ENCODE data around the gene PIK3C2G. TPM values are rescaled to one million over a fixed set of nuclear protein-coding genes. Genes with fewer than 3 reads are reported as not detected.
"Not testable (repeated sequence)": the region's sequence is repeated elsewhere in the genome, so short reads cannot be mapped to it uniquely, and the experiment has no call there.

Gene PIK3C2G
- total RNA-seq: not detected
- polyA plus RNA-seq: not detected
- 0 to 0.08 (median 0) reads per million in 6 experiments for total RNA-seq

GRCh38 chr12:18261273-18261672, at the start of gene PIK3C2G:
Gene PIK3C2G, plus strand, starts transcription at chr12:18261518. Its CDS starts 20,564 bp downstream, at chr12:18282082.
- Mint-ChIP-seq H3K27me3 (no peaks in the 10 kb centered on the region), H3K4me3 (no peak within 1 kb of the TSS), H3K4me1 (no peaks in the 10 kb centered on the region), H3K36me3 (no peaks in the 10 kb centered on the region), H3K9me3 (peaks cover 0 to 15% (median 0%) of the 10 kb centered on the region in 9 donors), H3K27ac (no peak within 1 kb of the TSS)
- ATAC-seq: no peak
- no peak for DNase-seq
- POLR2A ChIA-PET: no interaction called here

- no peaks in the 10 kb centered on the region for H3K27me3 Mint-ChIP-seq
- DNase-seq (no peak), ATAC-seq (no peak)
- POLR2A ChIA-PET: no interaction called here
- peaks cover 0 to 8% (median 0%) of the 10 kb centered on the region in 9 donors for H3K9me3 Mint-ChIP-seq
- no peaks in the 10 kb centered on the region for H3K36me3 Mint-ChIP-seq
- no peak overlapping the region for H3K4me3 Mint-ChIP-seq
- no peaks in the 10 kb centered on the region for H3K4me1 Mint-ChIP-seq
- H3K27ac Mint-ChIP-seq: no peak overlapping the region
These were observed 43.4 kb upstream of the PIK3C2G start for GRCh38 chr12:18217966-18218365.

- H3K9me3 Mint-ChIP-seq: peaks cover 0 to 3% (median 0%) of the 10 kb centered on the region in 9 donors
- H3K4me1 Mint-ChIP-seq: no peaks in the 10 kb centered on the region
- H3K36me3 Mint-ChIP-seq: no peaks in the 10 kb centered on the region
- ATAC-seq: no peak
- H3K4me3 Mint-ChIP-seq: no peak overlapping the region
- no peaks in the 10 kb centered on the region for H3K27me3 Mint-ChIP-seq
- DNase-seq: no peak
- no peak overlapping the region for H3K27ac Mint-ChIP-seq
- POLR2A ChIA-PET: no interaction called here
These were observed 39.6 kb upstream of the PIK3C2G start for GRCh38 chr12:18221726-18222125.

- no peaks in the 10 kb centered on the region for H3K36me3 Mint-ChIP-seq
- H3K4me3 Mint-ChIP-seq: no peak overlapping the region
- H3K4me1 Mint-ChIP-seq: no peaks in the 10 kb centered on the region
These were observed 38.6 kb upstream of the PIK3C2G start for GRCh38 chr12:18222699-18223098.

GRCh38 chr12:18224745-18225144, 36.6 kb upstream of the PIK3C2G start:
- H3K27me3 Mint-ChIP-seq: no peaks in the 10 kb centered on the region
- H3K27ac Mint-ChIP-seq: no peak overlapping the region
- H3K36me3 Mint-ChIP-seq: no peaks in the 10 kb centered on the region
- DNase-seq: no peak
- POLR2A ChIA-PET: no interaction called here
- H3K9me3 Mint-ChIP-seq: peaks cover 0 to 6% (median 0%) of the 10 kb centered on the region in 9 donors
- ATAC-seq: no peak
- no peaks in the 10 kb centered on the region for H3K4me1 Mint-ChIP-seq
- no peak overlapping the region for H3K4me3 Mint-ChIP-seq

More at GRCh38 chr12:18222699-18223098, 38.6 kb upstream of the PIK3C2G start:
- ATAC-seq (no peak), DNase-seq (no peak)
- H3K27ac Mint-ChIP-seq: no peak overlapping the region
- no peaks in the 10 kb centered on the region for H3K27me3 Mint-ChIP-seq
- peaks cover 0 to 3% (median 0%) of the 10 kb centered on the region in 9 donors for H3K9me3 Mint-ChIP-seq
- POLR2A ChIA-PET: no interaction called here

GRCh38 chr12:18239526-18239925, 21.8 kb upstream of the PIK3C2G start:
- H3K4me1 Mint-ChIP-seq: no peaks in the 10 kb centered on the region
- no peak overlapping the region for H3K27ac Mint-ChIP-seq
- H3K9me3 Mint-ChIP-seq: peaks cover 0 to 17% (median 11%) of the 10 kb centered on the region in 9 donors
- H3K4me3 Mint-ChIP-seq: no peak overlapping the region
- POLR2A ChIA-PET: no interaction called here
- no peaks in the 10 kb centered on the region for H3K36me3 Mint-ChIP-seq
- ATAC-seq (no peak), DNase-seq (no peak)
- no peaks in the 10 kb centered on the region for H3K27me3 Mint-ChIP-seq

- POLR2A ChIA-PET: no interaction called here
- Mint-ChIP-seq H3K36me3 (no peaks in the 10 kb centered on the region), H3K9me3 (peaks cover 0 to 7% (median 2%) of the 10 kb centered on the region in 9 donors), H3K27me3 (no peaks in the 10 kb centered on the region), H3K27ac (peak overlapping the region in 1 of 10 donors; percentile 29), H3K4me3 (no peak overlapping the region), H3K4me1 (no peaks in the 10 kb centered on the region)
- DNase-seq (no peak), ATAC-seq (no peak)
These were observed 18.8 kb upstream of the PIK3C2G start for GRCh38 chr12:18242380-18243089.

- peaks cover 0 to 4% (median 0%) of the 10 kb centered on the region in 9 donors for H3K9me3 Mint-ChIP-seq
- no peaks in the 10 kb centered on the region for H3K36me3 Mint-ChIP-seq
- H3K4me1 Mint-ChIP-seq: no peaks in the 10 kb centered on the region
- no peak overlapping the region for H3K27ac Mint-ChIP-seq
- H3K4me3 Mint-ChIP-seq: no peak overlapping the region
- DNase-seq: no peak
- no peaks in the 10 kb centered on the region for H3K27me3 Mint-ChIP-seq
- POLR2A ChIA-PET: no interaction called here
- ATAC-seq: no peak
These were observed 18.1 kb upstream of the PIK3C2G start for GRCh38 chr12:18243238-18243637.

- no peaks in the 10 kb centered on the region for H3K9me3 Mint-ChIP-seq
These were observed 15.3 kb upstream of the PIK3C2G start for GRCh38 chr12:18246066-18246465.

GRCh38 chr12:18250313-18250916, 10.9 kb upstream of the PIK3C2G start:
- Mint-ChIP-seq H3K9me3 (peaks cover 0 to 1% (median 0%) of the 10 kb centered on the region in 9 donors), H3K27me3 (no peaks in the 10 kb centered on the region), H3K4me3 (no peak overlapping the region), H3K27ac (no peak overlapping the region), H3K36me3 (no peaks in the 10 kb centered on the region), H3K4me1 (no peaks in the 10 kb centered on the region)
- DNase-seq (no peak), ATAC-seq (no peak)
- POLR2A ChIA-PET: no interaction called here

More at GRCh38 chr12:18246066-18246465, 15.3 kb upstream of the PIK3C2G start:
- Mint-ChIP-seq H3K27ac (no peak overlapping the region), H3K36me3 (no peaks in the 10 kb centered on the region), H3K27me3 (no peaks in the 10 kb centered on the region), H3K4me3 (no peak overlapping the region), H3K4me1 (no peaks in the 10 kb centered on the region)
- DNase-seq (no peak), ATAC-seq (no peak)
- POLR2A ChIA-PET: no interaction called here

GRCh38 chr12:18254081-18254480, 7.2 kb upstream of the PIK3C2G start:
- no peak overlapping the region for H3K4me3 Mint-ChIP-seq
- POLR2A ChIA-PET: no interaction called here

GRCh38 chr12:18255004-18255403, 6.3 kb upstream of the PIK3C2G start:
- H3K27ac Mint-ChIP-seq, POLR2A ChIA-PET, H3K27me3 Mint-ChIP-seq, H3K4me1 Mint-ChIP-seq, H3K36me3 Mint-ChIP-seq, H3K4me3 Mint-ChIP-seq, ATAC-seq, DNase-seq: not testable (repeated sequence)
- H3K9me3 Mint-ChIP-seq: peaks cover 0 to 15% (median 1%) of the 10 kb centered on the region in 9 donors

More at GRCh38 chr12:18254081-18254480, 7.2 kb upstream of the PIK3C2G start:
- H3K9me3 Mint-ChIP-seq: peaks cover 0 to 12% (median 1%) of the 10 kb centered on the region in 9 donors
- no peaks in the 10 kb centered on the region for H3K27me3 Mint-ChIP-seq
- no peak overlapping the region for H3K27ac Mint-ChIP-seq
- no peaks in the 10 kb centered on the region for H3K4me1 Mint-ChIP-seq
- ATAC-seq (no peak), DNase-seq (no peak)
- no peaks in the 10 kb centered on the region for H3K36me3 Mint-ChIP-seq

- Mint-ChIP-seq H3K9me3 (peaks cover 0 to 15% (median 1%) of the 10 kb centered on the region in 9 donors), H3K27ac (no peak overlapping the region), H3K4me3 (no peak overlapping the region), H3K4me1 (no peaks in the 10 kb centered on the region), H3K27me3 (no peaks in the 10 kb centered on the region), H3K36me3 (no peaks in the 10 kb centered on the region)
- DNase-seq (no peak), ATAC-seq (no peak)
- POLR2A ChIA-PET: no interaction called here
These were observed 4.1 kb upstream of the PIK3C2G start for GRCh38 chr12:18257251-18257650.
